Measurements from ENCODE around the gene CENPC.

Gene CENPC

DNA sequence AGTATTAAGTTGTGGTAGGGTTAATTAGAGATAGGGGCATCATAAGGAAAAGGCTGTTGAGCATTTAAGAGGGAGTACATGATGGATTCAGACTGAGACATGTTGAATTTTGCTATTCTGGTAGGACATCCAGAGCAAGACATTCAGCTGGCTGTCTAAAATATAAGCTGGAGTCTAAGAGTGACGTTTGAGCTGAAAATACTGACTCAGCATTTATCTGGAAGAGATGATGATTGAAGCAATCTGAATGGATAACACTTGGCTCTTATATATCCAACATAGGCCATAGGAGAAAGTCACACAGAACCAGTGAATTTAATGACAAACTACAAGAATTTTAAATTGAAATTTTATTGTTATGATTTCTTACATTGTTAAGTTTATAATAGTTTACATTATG is 114.3 kb downstream of the CENPC start:
- peaks cover 27% of the 10 kb centered on the region for H3K36me3 Mint-ChIP-seq
- H3K27ac Mint-ChIP-seq = no peak overlapping the region
- peaks cover 21% of the 10 kb centered on the region for H3K9me3 Mint-ChIP-seq (ENCODE audit: low read depth)
- no peak overlapping the region for H3K4me3 Mint-ChIP-seq
- H3K27me3 Mint-ChIP-seq = no peaks in the 10 kb centered on the region
- H3K4me1 Mint-ChIP-seq (ENCODE audit: low read depth) = no peaks in the 10 kb centered on the region

DNA sequence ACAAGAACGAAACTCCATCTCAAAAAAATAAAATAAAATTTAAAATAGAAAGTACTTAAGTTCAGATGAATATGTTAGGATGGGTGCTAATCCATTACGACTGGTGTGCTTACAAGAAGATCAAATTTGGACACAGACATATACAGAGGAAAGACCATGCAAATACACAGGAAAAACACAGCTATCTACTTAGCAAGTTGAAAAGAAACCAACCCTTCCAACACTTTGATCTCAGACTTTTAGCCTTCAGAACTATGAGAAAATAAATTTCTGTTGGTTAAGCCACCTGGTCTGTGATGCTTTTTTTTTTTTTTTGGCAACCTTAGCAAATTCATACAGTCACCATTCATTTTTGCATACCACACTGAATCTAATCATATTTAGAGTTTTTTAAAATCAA is 116.5 kb downstream of the CENPC start:
- no peak overlapping the region for H3K4me3 Mint-ChIP-seq
- H3K4me1 Mint-ChIP-seq (ENCODE audit: low read depth) = no peaks in the 10 kb centered on the region
- H3K27me3 Mint-ChIP-seq = peaks cover 4% of the 10 kb centered on the region
- peaks cover 17% of the 10 kb centered on the region for H3K36me3 Mint-ChIP-seq
- H3K27ac Mint-ChIP-seq = no peak overlapping the region
- H3K9me3 Mint-ChIP-seq (ENCODE audit: low read depth) = peaks cover 25% of the 10 kb centered on the region
